Neural progenitor cell (in vitro differentiated cells): Measurements from ENCODE around the gene GGTLC2. TPM values are rescaled to one million over a fixed set of nuclear protein-coding genes. Genes with fewer than 3 reads are reported as not detected.

Experiments used
- DNase-seq: peaks from one replicate; pipeline ENCODE4 v3.0.0-alpha.2; 2016; ENCODE audit warnings: low spot score
- H2AFZ ChIP-seq: fragments of 200-600 bp; sonication (generic); replicated peaks from 2 replicates; pipeline ENCODE4 v1.6.1; 2016; ENCODE audit warnings: antibody characterized with exemption
- H3F3A ChIP-seq: fragments of 200-600 bp; sonication (generic); 2 replicates; pipeline ENCODE4 v1.6.1; 2016; ENCODE audit warnings: antibody characterized with exemption, low read depth
- H3K27ac ChIP-seq: fragments of 200-600 bp; sonication (generic); 2 replicates; pipeline ENCODE4 v1.5.1; 2016; ENCODE audit warnings: mild to moderate bottlenecking
- H3K27me3 ChIP-seq: fragments of 200-600 bp; sonication (generic); 2 replicates; pipeline ENCODE4 v1.6.1; 2016; ENCODE audit warnings: mild to moderate bottlenecking, moderate library complexity
- H3K36me3 ChIP-seq: fragments of 200-600 bp; sonication (generic); 2 replicates; pipeline ENCODE4 v1.5.1; 2016
- H3K4me1 ChIP-seq: fragments of 200-600 bp; sonication (generic); 2 replicates; pipeline ENCODE4 v1.6.1; 2016; ENCODE audit warnings: mixed run types
- H3K4me2 ChIP-seq: fragments of 200-600 bp; sonication (generic); 2 replicates; pipeline ENCODE4 v1.6.1; 2016
- H3K4me3 ChIP-seq: fragments of 200-600 bp; sonication (generic); 2 replicates; pipeline ENCODE4 v1.5.1; 2016
- H3K79me2 ChIP-seq: fragments of 200-600 bp; sonication (generic); 2 replicates; pipeline ENCODE4 v1.6.1; 2016; ENCODE audit warnings: low read depth
- H3K9ac ChIP-seq: fragments of 200-600 bp; sonication (generic); 2 replicates; pipeline ENCODE4 v1.6.1; 2016
- H3K9me3 ChIP-seq: fragments of 200-600 bp; sonication (generic); 2 replicates; pipeline ENCODE4 v1.5.1; 2016; ENCODE audit warnings: low read depth
- H4K20me1 ChIP-seq: fragments of 200-600 bp; sonication (generic); 2 replicates; pipeline ENCODE4 v1.6.1; 2016; ENCODE audit warnings: low read depth
- H3K27ac Mint-ChIP-seq: 3 replicates; pipeline ENCODE4 v1.8.0; 2021; ENCODE audit warnings: mixed read lengths
- H3K27me3 Mint-ChIP-seq: 2 replicates; pipeline ENCODE4 v1.8.0; 2022; ENCODE audit warnings: low read depth, mild to moderate bottlenecking, inconsistent platforms, moderate library complexity, mixed read lengths; ENCODE audit not compliant: insufficient read depth
- H3K36me3 Mint-ChIP-seq: 3 replicates; pipeline ENCODE4 v1.8.0; 2021; ENCODE audit warnings: mixed read lengths
- H3K4me1 Mint-ChIP-seq: 3 replicates; pipeline ENCODE4 v1.8.0; 2021; ENCODE audit warnings: mixed read lengths
- H3K4me3 Mint-ChIP-seq: 3 replicates; pipeline ENCODE4 v1.8.0; 2021; ENCODE audit warnings: mild to moderate bottlenecking, moderate library complexity, mixed read lengths
- H3K9me3 Mint-ChIP-seq: 3 replicates; pipeline ENCODE4 v1.8.0; 2020; ENCODE audit warnings: mixed read lengths
- EZH2 ChIP-seq: fragments of 200-600 bp; sonication (generic); IDR thresholded peaks from 2 replicates; pipeline ENCODE4 v1.6.1; 2017; ENCODE audit warnings: antibody characterized with exemption, mild to moderate bottlenecking, moderate library complexity
- EZH2phosphoT487 ChIP-seq: fragments of 200-600 bp; sonication (generic); IDR thresholded peaks from 2 replicates; pipeline ENCODE4 v1.6.1; 2017; ENCODE audit warnings: antibody characterized with exemption
- total RNA-seq: library from RNA; depleted of rRNA; stranded (reverse); fragments of >200 nt; gene quantifications from 2 replicates; pipeline ENCODE4 v1.2.3, GENCODE V29; 2015; ENCODE audit warnings: low replicate concordance
- TF ChIP-seq, protein P1 (sequence below): fragments of 200-600 bp; sonication (generic); IDR thresholded peaks from 2 replicates; pipeline ENCODE4 v1.5.1; 2017; ENCODE audit warnings: antibody characterized with exemption, mild to moderate bottlenecking

Gene GGTLC2
- total RNA-seq, 1 donor from 2014 or later = not detected

DNA sequence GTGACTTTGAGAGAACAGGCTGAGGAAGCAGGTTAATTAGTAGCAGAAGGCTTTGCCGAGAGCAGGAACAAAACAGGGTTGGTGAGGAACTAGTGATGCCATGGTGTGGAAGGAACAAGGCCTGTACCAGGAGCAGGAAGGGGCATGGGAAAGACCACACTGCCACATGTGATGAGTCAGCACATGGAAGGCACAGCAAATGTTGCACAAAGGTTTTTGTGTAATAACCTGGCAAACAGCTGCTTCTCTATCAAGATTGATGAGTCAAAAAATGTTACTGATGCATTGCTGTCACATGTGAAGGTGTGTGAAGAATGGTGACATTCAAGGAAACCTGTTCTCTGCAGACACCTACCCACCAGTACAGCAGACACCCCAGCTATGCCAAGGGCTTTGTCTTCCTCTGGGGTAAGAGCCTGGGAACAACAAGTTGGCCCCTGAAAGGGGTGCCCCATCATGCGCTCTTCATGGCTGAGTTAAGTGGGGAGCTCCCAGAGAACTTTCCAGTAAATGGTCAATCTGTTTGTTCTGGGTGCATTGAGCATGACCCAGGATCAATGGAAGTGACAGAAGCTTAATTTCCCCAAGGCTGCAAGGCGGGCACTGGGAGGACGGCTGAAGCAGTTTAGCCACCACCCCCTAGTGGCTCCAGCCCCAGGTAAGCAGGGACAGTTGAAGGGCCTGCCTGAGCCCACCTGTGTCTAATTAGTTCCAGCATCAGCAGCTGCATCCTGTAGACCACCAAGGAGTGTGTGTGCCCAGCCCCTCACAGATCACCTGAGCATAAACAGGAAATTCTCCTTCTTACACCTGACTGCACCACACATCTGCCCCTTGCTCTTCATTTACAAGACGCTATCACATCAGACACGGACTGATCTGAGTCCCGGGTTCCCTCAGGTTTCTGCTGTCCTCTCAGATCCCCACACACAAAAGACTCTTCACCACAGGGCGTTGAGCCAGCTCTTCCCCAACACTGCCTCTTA lies 47.6 kb downstream of the GGTLC2 start:
- Mint-ChIP-seq H3K36me3 (no peaks in the 10 kb centered on the region), H3K27ac (no peak overlapping the region), H3K27me3 (no peaks in the 10 kb centered on the region), H3K4me3 (no peak overlapping the region), H3K4me1 (peaks cover 4% of the 10 kb centered on the region), H3K9me3 (no peaks in the 10 kb centered on the region)
- Histone ChIP-seq H3K27me3 (peaks cover 93% of the 10 kb centered on the region), H4K20me1 (no peaks in the 10 kb centered on the region), H3K4me1 (no peaks in the 10 kb centered on the region), H3F3A (no peaks in the 10 kb centered on the region), H3K4me3 (no peak overlapping the region), H3K9me3 (no peaks in the 10 kb centered on the region), H3K27ac (no peak overlapping the region), H3K9ac (no peak overlapping the region), H2AFZ (no peak overlapping the region), H3K36me3 (no peaks in the 10 kb centered on the region), H3K79me2 (no peaks in the 10 kb centered on the region), H3K4me2 (no peak overlapping the region)
- DNase-seq = no peak
- TF ChIP-seq EZH2phosphoT487 (no peak), EZH2 (no peak)
- TF ChIP-seq, protein P1, sequence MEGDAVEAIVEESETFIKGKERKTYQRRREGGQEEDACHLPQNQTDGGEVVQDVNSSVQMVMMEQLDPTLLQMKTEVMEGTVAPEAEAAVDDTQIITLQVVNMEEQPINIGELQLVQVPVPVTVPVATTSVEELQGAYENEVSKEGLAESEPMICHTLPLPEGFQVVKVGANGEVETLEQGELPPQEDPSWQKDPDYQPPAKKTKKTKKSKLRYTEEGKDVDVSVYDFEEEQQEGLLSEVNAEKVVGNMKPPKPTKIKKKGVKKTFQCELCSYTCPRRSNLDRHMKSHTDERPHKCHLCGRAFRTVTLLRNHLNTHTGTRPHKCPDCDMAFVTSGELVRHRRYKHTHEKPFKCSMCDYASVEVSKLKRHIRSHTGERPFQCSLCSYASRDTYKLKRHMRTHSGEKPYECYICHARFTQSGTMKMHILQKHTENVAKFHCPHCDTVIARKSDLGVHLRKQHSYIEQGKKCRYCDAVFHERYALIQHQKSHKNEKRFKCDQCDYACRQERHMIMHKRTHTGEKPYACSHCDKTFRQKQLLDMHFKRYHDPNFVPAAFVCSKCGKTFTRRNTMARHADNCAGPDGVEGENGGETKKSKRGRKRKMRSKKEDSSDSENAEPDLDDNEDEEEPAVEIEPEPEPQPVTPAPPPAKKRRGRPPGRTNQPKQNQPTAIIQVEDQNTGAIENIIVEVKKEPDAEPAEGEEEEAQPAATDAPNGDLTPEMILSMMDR = no peak

DNA sequence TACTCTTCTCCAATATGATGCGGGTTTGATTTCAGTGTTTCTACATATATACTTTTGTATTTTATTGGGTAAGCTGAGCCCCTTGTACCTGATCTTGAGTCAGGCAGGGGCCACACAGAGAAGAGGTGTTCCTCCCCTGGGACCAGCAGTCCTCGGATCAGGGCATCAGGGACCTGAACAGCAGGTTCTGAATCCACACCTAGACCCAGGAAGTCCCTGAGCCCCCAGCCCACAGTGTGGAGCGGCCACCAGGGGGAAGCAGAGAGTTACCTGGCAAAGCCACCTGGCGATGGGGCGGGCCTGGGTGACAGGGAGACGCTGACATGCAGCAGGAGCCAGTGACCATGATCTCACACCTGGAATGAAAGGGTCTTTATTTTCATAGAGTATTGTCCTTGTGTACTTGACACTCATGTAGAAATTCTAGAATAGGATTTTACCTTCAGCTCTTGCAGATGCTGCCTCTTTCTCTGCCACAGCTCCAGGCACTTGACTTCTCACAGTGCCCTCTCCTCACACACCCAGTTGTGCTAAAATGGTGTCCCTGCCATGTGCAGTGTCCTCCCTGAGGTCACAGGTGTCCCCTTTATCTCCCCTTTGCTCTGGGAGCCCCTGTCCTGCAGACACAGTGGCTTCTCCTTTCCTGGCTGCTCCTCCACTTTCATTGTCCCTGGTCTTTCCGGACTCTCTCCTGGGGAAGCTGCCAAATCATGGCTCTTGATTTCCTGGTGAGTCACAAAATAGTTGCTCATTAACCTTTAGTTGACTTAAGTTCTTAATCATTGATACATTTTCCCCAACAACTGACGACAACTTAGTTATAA lies 48.5 kb downstream of the GGTLC2 start:
- Histone ChIP-seq H3K4me2 (no peak overlapping the region), H3F3A (no peaks in the 10 kb centered on the region), H3K9me3 (no peaks in the 10 kb centered on the region), H2AFZ (no peak overlapping the region), H3K27ac (no peak overlapping the region), H3K4me1 (no peaks in the 10 kb centered on the region), H3K9ac (no peak overlapping the region), H3K27me3 (peaks cover 98% of the 10 kb centered on the region), H3K79me2 (no peaks in the 10 kb centered on the region), H4K20me1 (no peaks in the 10 kb centered on the region), H3K36me3 (no peaks in the 10 kb centered on the region), H3K4me3 (no peak overlapping the region)
- Mint-ChIP-seq H3K4me3 (no peak overlapping the region), H3K36me3 (no peaks in the 10 kb centered on the region), H3K4me1 (peaks cover 4% of the 10 kb centered on the region), H3K27me3 (peaks cover 2% of the 10 kb centered on the region), H3K9me3 (no peaks in the 10 kb centered on the region), H3K27ac (no peak overlapping the region)
- no peak for TF ChIP-seq EZH2
- TF ChIP-seq EZH2phosphoT487 = no peak
- TF ChIP-seq, protein P1 = peak; percentile 61
- peak; percentile 55 for DNase-seq

DNA sequence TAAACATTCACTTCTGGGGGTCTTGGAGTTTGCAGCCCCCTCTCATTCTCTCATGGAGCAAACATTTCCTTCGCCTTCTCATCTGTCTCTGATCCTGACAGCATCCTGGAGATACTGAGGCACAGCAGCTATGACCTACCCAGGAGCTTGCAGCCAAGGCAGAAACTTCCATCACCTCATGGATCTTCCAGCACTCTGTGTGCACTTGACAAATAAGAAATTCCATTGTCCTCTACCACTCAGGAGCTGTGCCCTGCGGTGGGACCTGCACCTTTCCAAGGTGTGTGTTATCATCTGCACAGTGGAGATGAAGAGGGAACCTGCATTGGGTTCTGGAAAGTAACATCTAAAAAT lies 49.1 kb downstream of the GGTLC2 start:
- Histone ChIP-seq H3K4me2 (no peak overlapping the region), H3K79me2 (no peaks in the 10 kb centered on the region), H3K4me1 (no peaks in the 10 kb centered on the region), H3K9ac (no peak overlapping the region), H3K4me3 (no peak overlapping the region), H4K20me1 (no peaks in the 10 kb centered on the region), H2AFZ (no peak overlapping the region), H3F3A (no peaks in the 10 kb centered on the region), H3K27ac (no peak overlapping the region), H3K9me3 (no peaks in the 10 kb centered on the region), H3K36me3 (no peaks in the 10 kb centered on the region), H3K27me3 (peaks cover 96% of the 10 kb centered on the region)
- Mint-ChIP-seq H3K27me3 (peaks cover 3% of the 10 kb centered on the region), H3K4me1 (peaks cover 4% of the 10 kb centered on the region), H3K36me3 (no peaks in the 10 kb centered on the region), H3K9me3 (no peaks in the 10 kb centered on the region), H3K4me3 (no peak overlapping the region), H3K27ac (no peak overlapping the region)
- TF ChIP-seq, protein P1 = no peak
- no peak for TF ChIP-seq EZH2phosphoT487
- TF ChIP-seq EZH2 = no peak
- no peak for DNase-seq
